Stimulated activated CD4-positive, alpha-beta T cell treated with anti-CD3 and anti-CD28 coated beads, Interleukin-12 subunit alpha, Interleukin-12 subunit beta, amount 100 ng/mL, for 48 hours (primary cell): ENCODE data around the gene DEPP1.

Experiments
- DNase-seq, 3 donors: peaks; one replicate each; pipeline ENCODE4 v3.0.0-alpha.2; 2020; ENCODE audit warnings: low read depth in 2 of 3, low spot score in 1 of 3

Gene DEPP1

GRCh38 chr10:44968091-44968490 is 10.5 kb downstream of the DEPP1 start:
- DNase-seq: no peak

GRCh38 chr10:44967616-44968015 is 11.0 kb downstream of the DEPP1 start:
- DNase-seq: no peak

GRCh38 chr10:44966816-44967509 is 11.6 kb downstream of the DEPP1 start:
- DNase-seq: no peak

GRCh38 chr10:44966129-44966815 is 12.3 kb downstream of the DEPP1 start:
- DNase-seq: no peak

- DNase-seq: no peak
These were observed 12.9 kb downstream of the DEPP1 start for GRCh38 chr10:44965651-44966097.

GRCh38 chr10:44965104-44965503 is 13.5 kb downstream of the DEPP1 start:
- no peak for DNase-seq

- no peak for DNase-seq
These were observed 14.6 kb downstream of the DEPP1 start for GRCh38 chr10:44963772-44964633.

GRCh38 chr10:44962870-44963738 is 15.5 kb downstream of the DEPP1 start:
- DNase-seq: no peak

- DNase-seq: no peak
These were observed 16.5 kb downstream of the DEPP1 start for GRCh38 chr10:44961931-44962750.

GRCh38 chr10:44961230-44961571 is 17.4 kb downstream of the DEPP1 start:
- no peak for DNase-seq

- DNase-seq: no peak
These were observed 18.0 kb downstream of the DEPP1 start for GRCh38 chr10:44960482-44961229.

GRCh38 chr10:44960088-44960460 is 18.5 kb downstream of the DEPP1 start:
- DNase-seq: no peak

- peak; percentile 85 to 90 (median 89) for DNase-seq
These were observed 19.1 kb downstream of the DEPP1 start, which contains the start of gene RASSF4 for GRCh38 chr10:44959247-44960087. Gene RASSF4, plus strand, starts transcription at chr10:44959802. Its CDS starts 10,401 bp downstream, at chr10:44970203.

- DNase-seq: no peak
These were observed 19.7 kb downstream of the DEPP1 start for GRCh38 chr10:44958898-44959246.

- DNase-seq: no peak
These were observed 20.3 kb downstream of the DEPP1 start for GRCh38 chr10:44958196-44958897.

GRCh38 chr10:44956717-44957706 is 21.6 kb downstream of the DEPP1 start:
- no peak for DNase-seq

GRCh38 chr10:44956226-44956625 is 22.4 kb downstream of the DEPP1 start:
- DNase-seq: no peak
